Liver (tissue), 9 donors: ENCODE results near the gene RNF38. TPM values are rescaled to one million over a fixed set of nuclear protein-coding genes. Genes with fewer than 3 reads are reported as not detected.
"Not testable (repeated sequence)": the region's sequence is repeated elsewhere in the genome, so short reads cannot be mapped to it uniquely, and the experiment has no call there.

Experiments
- DNase-seq: peaks from one replicate; pipeline ENCODE4 v3.0.0-alpha.2; 2017; ENCODE audit warnings: low spot score
- H3K27ac ChIP-seq, 2 donors: one replicate each; pipeline ENCODE4 v1.7.0; 2013; ENCODE audit warnings: inconsistent platforms in 2 of 2, low read length in 2 of 2, control low read depth in 1 of 2, low read depth in 1 of 2, mild to moderate bottlenecking in 1 of 2
- H3K27me3 ChIP-seq, 4 donors: one replicate each; pipeline versions ENCODE4 v1.6.1 to v1.7.0; 2013; ENCODE audit warnings: low read length in 3 of 4, inconsistent platforms in 1 of 4, mild to moderate bottlenecking in 1 of 4, moderate library complexity in 1 of 4; ENCODE audit not compliant: control insufficient read depth in 4 of 4, insufficient read depth in 4 of 4
- H3K36me3 ChIP-seq, 4 donors: one replicate each; pipeline versions ENCODE4 v1.6.1 to v1.7.0; 2013; ENCODE audit warnings: low read length in 3 of 4, mild to moderate bottlenecking in 3 of 4, low read depth in 1 of 4, moderate library complexity in 1 of 4; ENCODE audit not compliant: control insufficient read depth in 4 of 4, insufficient read depth in 3 of 4
- H3K4me1 ChIP-seq, 4 donors: one replicate each; pipeline versions ENCODE4 v1.6.1 to v1.7.0; 2013; ENCODE audit warnings: low read length in 3 of 4, mild to moderate bottlenecking in 3 of 4, moderate library complexity in 1 of 4; ENCODE audit not compliant: control insufficient read depth in 4 of 4, insufficient read depth in 4 of 4
- H3K4me3 ChIP-seq, 3 donors: one replicate each; pipeline versions ENCODE4 v1.6.1 to v1.7.0; 2013; ENCODE audit warnings: low read length in 3 of 3, control low read depth in 1 of 3, low read depth in 1 of 3, mild to moderate bottlenecking in 1 of 3
- H3K9ac ChIP-seq, 2 donors: one replicate each; pipeline ENCODE4 v1.7.0; 2013; ENCODE audit warnings: low read length in 2 of 2, mild to moderate bottlenecking in 2 of 2, moderate library complexity in 2 of 2, control low read depth in 1 of 2, low read depth in 1 of 2
- H3K9me3 ChIP-seq, 4 donors: one replicate each; pipeline versions ENCODE4 v1.6.1 to v1.7.0; 2013; ENCODE audit warnings: low read length in 3 of 4; ENCODE audit not compliant: control insufficient read depth in 4 of 4
- EGR1 ChIP-seq, 2 donors: IDR thresholded peaks; 2 replicates each; pipeline ENCODE4 v1.6.1; 2016 to 2018; ENCODE audit warnings: antibody characterized with exemption in 2 of 2, low read depth in 2 of 2
- FOXA1 ChIP-seq: IDR thresholded peaks from 2 replicates; pipeline ENCODE4 v1.6.1; 2016; ENCODE audit warnings: antibody characterized with exemption
- FOXA2 ChIP-seq: IDR thresholded peaks from 2 replicates; pipeline ENCODE4 v1.6.1; 2016; ENCODE audit warnings: antibody characterized with exemption
- HNF4A ChIP-seq, 2 donors: conservative IDR thresholded peaks; 2 replicates each; pipeline ENCODE4 v1.6.1; 2016; ENCODE audit warnings: antibody characterized with exemption in 2 of 2, mild to moderate bottlenecking in 2 of 2
- HNF4G ChIP-seq: IDR thresholded peaks from 2 replicates; pipeline ENCODE4 v1.6.1; 2016; ENCODE audit warnings: antibody characterized with exemption
- JUND ChIP-seq, 2 donors: IDR thresholded peaks; 2 replicates each; pipeline ENCODE4 v1.6.1; 2016; ENCODE audit warnings: antibody characterized with exemption in 2 of 2
- NR2F2 ChIP-seq: IDR thresholded peaks from 2 replicates; pipeline ENCODE4 v1.6.1; 2016; ENCODE audit warnings: antibody characterized with exemption
- RAD21 ChIP-seq, 2 donors: IDR thresholded peaks; 2 replicates each; pipeline ENCODE4 v1.6.1; 2016; ENCODE audit warnings: antibody characterized with exemption in 2 of 2, mild to moderate bottlenecking in 2 of 2
- RXRA ChIP-seq, 2 donors: IDR thresholded peaks; 2 replicates each; pipeline ENCODE4 v1.6.1; 2017 to 2018; ENCODE audit warnings: antibody characterized with exemption in 2 of 2, mild to moderate bottlenecking in 1 of 2
- SP1 ChIP-seq: IDR thresholded peaks from 2 replicates; pipeline ENCODE4 v1.6.1; 2018; ENCODE audit warnings: antibody characterized with exemption, mild to moderate bottlenecking
- TAF1 ChIP-seq: conservative IDR thresholded peaks from 2 replicates; pipeline ENCODE4 v1.6.1; 2016; ENCODE audit warnings: antibody characterized with exemption, mild to moderate bottlenecking
- YY1 ChIP-seq: IDR thresholded peaks from 2 replicates; pipeline ENCODE4 v1.6.1; 2016; ENCODE audit warnings: antibody characterized with exemption, mild to moderate bottlenecking
- WGBS: extraction: QIAGEN DNeasy Blood & Tissue Kit; methylation state at CpG from one replicate; pipeline ENCODE4 v1.1.7; 2013; 5-methylcytosine and 5-hydroxymethylcytosine counted together
- polyA plus RNA-seq, 2 donors: library from polyadenylated mRNA; stranded (reverse) in 1 of 2; unstranded in 1 of 2; fragments of 200-250 nt in 1 of 2; fragments of >200 nt in 1 of 2; fragmentation: Nextera tagmentation in 1 of 2; extraction: Ambion mirVana in 1 of 2; gene quantifications; one replicate each; pipeline versions ENCODE4 v1.2.1 to v1.2.3, GENCODE V29; 2013 to 2015
- total RNA-seq, 2 donors: library from RNA; depleted of rRNA; stranded (reverse); fragments of >200 nt; gene quantifications; one replicate each; pipeline ENCODE4 v1.2.3, GENCODE V29; 2014
- TF ChIP-seq, protein P1 (sequence below): IDR thresholded peaks from 2 replicates; pipeline ENCODE4 v1.6.1; 2016; ENCODE audit warnings: antibody characterized with exemption
- TF ChIP-seq, protein P2 (sequence below): IDR thresholded peaks from 2 replicates; pipeline ENCODE4 v1.6.1; 2016; ENCODE audit warnings: antibody characterized with exemption
- donor health status: healthy.
- donor health status: healthy.
- donor health status: healthy.
- donor health status: healthy.
- donor health status: healthy.

The RNF38 gene
- total and polyA plus RNA-seq, 4 donors: 3.4 to 16.4 (median 6.9) TPM

GRCh38 chr9:36314740-36315139 lies 85.3 kb downstream of the RNF38 start (continued):
- TF ChIP-seq JUND (IDR thresholded peaks at IDR 0.05) (no peak), YY1 (no peak), RAD21 (IDR thresholded peaks at IDR 0.05) (no peak), FOXA2 (no peak), EGR1 (IDR thresholded peaks at IDR 0.05; ENCODE audit: low read depth in 2 of 2) (no peak)
- TF ChIP-seq, protein P1, sequence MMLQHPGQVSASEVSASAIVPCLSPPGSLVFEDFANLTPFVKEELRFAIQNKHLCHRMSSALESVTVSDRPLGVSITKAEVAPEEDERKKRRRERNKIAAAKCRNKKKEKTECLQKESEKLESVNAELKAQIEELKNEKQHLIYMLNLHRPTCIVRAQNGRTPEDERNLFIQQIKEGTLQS: no peak

- H3K27me3 ChIP-seq: no peaks in the 10 kb centered on the region
- no peak overlapping the region for H3K9ac ChIP-seq
- H3K4me1 ChIP-seq: no peaks in the 10 kb centered on the region
- DNase-seq: no peak
- 70% methylated on average over 8 of the region's 8 CpGs for WGBS
- no peak for TF ChIP-seq RAD21 (IDR thresholded peaks at IDR 0.05)
- no peak for TF ChIP-seq EGR1 (IDR thresholded peaks at IDR 0.05; ENCODE audit: low read depth in 2 of 2)
- no peak for TF ChIP-seq HNF4A (conservative IDR thresholded peaks at IDR 0.05)
- TF ChIP-seq, protein P1: no peak
- no peak for TF ChIP-seq TAF1
- TF ChIP-seq JUND (IDR thresholded peaks at IDR 0.05): no peak
- TF ChIP-seq SP1: no peak
- TF ChIP-seq YY1: no peak
- no peak for TF ChIP-seq FOXA1
- no peak for TF ChIP-seq NR2F2
- TF ChIP-seq FOXA2: no peak
- H3K4me3 ChIP-seq: no peak overlapping the region
- no peaks in the 10 kb centered on the region for H3K9me3 ChIP-seq
- no peaks in the 10 kb centered on the region for H3K36me3 ChIP-seq
- H3K27ac ChIP-seq: no peak overlapping the region
Observed at GRCh38 chr9:36306471-36307306, 93.4 kb downstream of the RNF38 start.

DNA sequence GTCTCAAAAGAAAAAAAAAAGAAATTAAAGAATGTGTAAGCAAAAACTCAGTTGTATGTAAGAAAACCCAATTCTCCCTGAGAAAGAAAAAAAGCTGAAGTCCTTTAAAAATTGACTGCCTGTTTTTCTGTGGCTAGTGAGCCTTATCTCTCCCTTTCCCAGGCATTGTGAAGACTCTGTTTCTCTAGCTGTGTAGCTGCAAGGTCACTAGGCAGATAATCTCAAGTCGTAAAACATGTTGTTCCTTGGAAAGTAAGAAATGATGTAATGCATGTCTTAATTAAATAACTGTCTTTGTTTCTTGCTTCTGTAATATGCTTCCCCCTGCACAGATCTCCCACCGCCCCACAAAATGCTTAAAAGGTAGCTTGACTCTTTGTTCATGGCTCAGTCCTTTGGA lies 95.7 kb downstream of the RNF38 start:
- H3K4me3 ChIP-seq, H3K27me3 ChIP-seq, DNase-seq, H3K4me1 ChIP-seq, H3K27ac ChIP-seq, H3K36me3 ChIP-seq, H3K9me3 ChIP-seq, H3K9ac ChIP-seq: not testable (repeated sequence)
- 83% methylated on average over 2 of the region's 2 CpGs for WGBS

GRCh38 chr9:36301227-36301626 lies 98.8 kb downstream of the RNF38 start:
- H3K4me3 ChIP-seq: no peak overlapping the region
- H3K4me1 ChIP-seq: no peaks in the 10 kb centered on the region
- no peaks in the 10 kb centered on the region for H3K27me3 ChIP-seq
- no peak overlapping the region for H3K9ac ChIP-seq
- H3K9me3 ChIP-seq: no peaks in the 10 kb centered on the region
- 87% methylated on average over 5 of the region's 5 CpGs for WGBS
- TF ChIP-seq SP1 (no peak), YY1 (no peak), RAD21 (IDR thresholded peaks at IDR 0.05) (no peak), HNF4A (conservative IDR thresholded peaks at IDR 0.05) (no peak), HNF4G (no peak), FOXA2 (no peak), JUND (IDR thresholded peaks at IDR 0.05) (no peak), EGR1 (IDR thresholded peaks at IDR 0.05; ENCODE audit: low read depth in 2 of 2) (no peak), NR2F2 (no peak), RXRA (IDR thresholded peaks at IDR 0.05) (no peak)
- TF ChIP-seq, protein P1: no peak
- TF ChIP-seq, protein P2, sequence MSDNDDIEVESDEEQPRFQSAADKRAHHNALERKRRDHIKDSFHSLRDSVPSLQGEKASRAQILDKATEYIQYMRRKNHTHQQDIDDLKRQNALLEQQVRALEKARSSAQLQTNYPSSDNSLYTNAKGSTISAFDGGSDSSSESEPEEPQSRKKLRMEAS: no peak
- no peak overlapping the region for H3K27ac ChIP-seq
- no peak for DNase-seq
- H3K36me3 ChIP-seq: no peaks in the 10 kb centered on the region
